Stimulated activated CD4-positive, alpha-beta T cell treated with anti-CD3 and anti-CD28 coated beads, TNF-alpha, amount 100 ng/mL, for 1 hour (primary cell): ENCODE data around the gene MIER1.
"Not testable (repeated sequence)": the region's sequence is repeated elsewhere in the genome, so short reads cannot be mapped to it uniquely, and the experiment has no call there.

Experiments used
- DNase-seq, 3 donors: peaks; one replicate each; pipeline ENCODE4 v3.0.0-alpha.2; 2020; ENCODE audit warnings: low read depth in 3 of 3, low spot score in 1 of 3

The MIER1 gene

GRCh38 chr1:66924756-66925557 is at the start of gene MIER1, which contains the start of gene DNAI4:
MIER1 (plus strand) TSS chr1:66924990; CDS start chr1:66925029, 39 bp downstream.
DNAI4 (minus strand) TSS chr1:66924856; CDS start chr1:66924831, 25 bp downstream.
- peak; percentile 91 to 92 (median 92) for DNase-seq

DNA sequence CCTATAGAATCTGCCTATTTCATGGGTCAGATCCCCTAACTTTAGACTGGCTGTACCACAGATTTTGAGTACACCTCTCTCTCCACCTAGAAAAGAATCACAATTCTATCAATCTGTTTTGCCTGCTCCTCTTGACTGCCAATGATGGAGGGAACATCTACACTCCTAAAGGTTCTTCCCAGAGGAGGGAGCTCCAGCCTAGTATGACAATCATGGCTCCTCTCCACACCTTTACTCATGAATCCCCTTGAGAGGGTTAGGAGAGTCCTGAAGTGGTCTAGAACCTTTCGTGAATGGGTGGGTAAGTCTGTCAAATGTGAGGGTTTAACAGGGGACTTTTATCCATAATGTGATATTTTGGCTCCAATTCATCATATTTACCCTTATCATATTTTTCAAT is 48.1 kb upstream of the MIER1 start:
- no peak for DNase-seq

DNA sequence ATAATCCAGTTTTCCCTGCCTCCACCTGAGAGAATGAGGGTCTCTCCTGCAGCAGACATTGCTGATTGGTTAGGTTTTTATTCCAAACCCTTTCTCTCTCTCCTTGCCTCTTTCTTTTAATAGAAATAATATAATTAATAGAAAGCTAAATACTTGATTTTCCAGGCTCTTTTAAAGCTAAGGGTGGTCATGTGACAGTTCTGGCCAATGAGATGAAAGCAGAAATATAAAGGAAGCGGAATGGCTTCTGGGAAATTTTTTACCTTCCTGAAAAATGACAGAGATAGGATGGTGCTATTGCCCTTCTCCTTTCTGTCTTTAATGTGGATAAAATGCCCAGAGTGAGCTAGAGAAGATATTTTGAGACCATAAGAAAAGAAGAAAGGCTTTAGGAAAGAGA is 35.8 kb upstream of the MIER1 start:
- no peak for DNase-seq

DNA sequence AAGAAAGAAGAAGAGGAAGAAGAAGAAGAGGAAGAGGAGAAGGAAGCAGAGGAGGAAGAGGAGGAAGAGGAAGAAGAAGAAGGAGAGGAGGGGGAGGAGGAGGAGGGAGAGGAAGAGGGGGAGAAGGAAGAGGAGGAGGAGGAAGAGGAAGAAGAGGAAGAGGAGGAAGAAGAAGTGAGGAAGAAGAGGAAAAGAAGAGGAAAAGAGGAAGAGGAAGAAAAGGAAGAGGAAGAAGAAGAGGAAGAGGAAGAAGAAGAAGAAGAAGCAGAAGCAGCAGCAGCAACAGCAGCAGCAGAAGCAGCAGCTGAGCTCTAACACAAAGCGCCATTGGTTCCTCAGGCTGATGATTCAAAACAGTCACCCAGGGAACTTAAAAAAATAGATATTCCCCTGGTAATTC is 34.2 kb upstream of the MIER1 start:
- no peak for DNase-seq

- DNase-seq, result no peak
Observed at GRCh38 chr1:66893712-66894111, 31.1 kb upstream of the MIER1 start.

DNA sequence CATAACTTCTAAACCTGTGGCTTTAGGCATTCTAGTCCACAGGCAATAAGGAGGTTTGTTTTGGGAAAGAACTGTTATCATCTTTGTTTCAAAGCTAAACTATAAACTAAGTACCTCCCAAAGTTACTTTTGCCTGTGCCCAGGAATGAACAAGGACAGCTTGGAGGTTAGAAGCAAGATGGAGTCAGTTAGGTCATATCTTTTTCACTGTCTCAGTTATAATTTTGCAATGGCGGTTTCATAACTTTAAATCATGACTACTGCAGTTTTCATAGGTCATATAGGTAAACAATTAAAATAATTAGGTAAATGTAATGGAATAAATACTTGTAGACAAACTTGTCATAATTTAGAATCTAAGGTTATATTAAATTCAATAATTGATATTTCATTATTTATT is 9.6 kb upstream of the MIER1 start:
- DNase-seq, result not testable (repeated sequence)

DNA sequence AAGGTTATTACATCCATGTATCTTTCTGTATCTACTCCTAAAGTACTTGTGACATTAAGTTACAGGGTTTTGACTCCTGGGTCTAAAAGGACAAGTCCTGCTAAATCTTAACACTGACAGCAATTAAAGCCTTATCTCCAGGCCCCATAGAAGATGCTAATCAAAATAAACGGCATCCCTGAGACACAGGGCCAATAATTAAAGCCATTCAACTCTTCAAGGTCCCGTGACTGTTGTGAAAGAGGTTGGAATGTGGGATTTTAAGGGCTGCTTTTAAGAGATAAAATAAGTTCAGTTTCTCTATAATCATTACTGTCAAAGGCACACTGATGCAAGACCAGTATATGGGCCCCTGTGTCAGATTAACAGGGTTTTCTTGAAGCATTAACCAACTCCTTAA is 8.5 kb upstream of the MIER1 start:
- DNase-seq, result no peak

GRCh38 chr1:66917476-66917875 is 7.3 kb upstream of the MIER1 start:
- DNase-seq, result no peak

GRCh38 chr1:66919063-66919462 is 5.7 kb upstream of the MIER1 start:
- no peak for DNase-seq

DNA sequence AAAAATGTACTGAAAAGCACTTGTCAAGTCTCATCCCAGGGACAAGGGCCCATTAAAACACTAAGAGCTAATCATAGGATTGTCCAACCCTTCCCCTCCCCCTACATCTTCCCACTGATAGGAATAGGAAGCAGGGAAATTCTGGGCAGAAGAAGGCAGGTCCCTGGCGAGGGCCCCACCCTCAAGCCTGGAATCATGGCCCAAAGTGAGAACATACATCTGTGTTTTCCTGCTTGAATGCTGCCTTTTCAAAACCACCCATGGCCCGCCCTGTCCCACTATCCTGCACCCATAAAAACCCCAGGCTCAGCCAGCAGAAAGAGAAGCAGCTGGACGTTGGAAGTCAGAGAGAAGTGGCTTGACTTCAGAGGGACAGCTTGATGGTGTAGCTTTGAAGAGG is 5.0 kb upstream of the MIER1 start:
- no peak for DNase-seq

DNA sequence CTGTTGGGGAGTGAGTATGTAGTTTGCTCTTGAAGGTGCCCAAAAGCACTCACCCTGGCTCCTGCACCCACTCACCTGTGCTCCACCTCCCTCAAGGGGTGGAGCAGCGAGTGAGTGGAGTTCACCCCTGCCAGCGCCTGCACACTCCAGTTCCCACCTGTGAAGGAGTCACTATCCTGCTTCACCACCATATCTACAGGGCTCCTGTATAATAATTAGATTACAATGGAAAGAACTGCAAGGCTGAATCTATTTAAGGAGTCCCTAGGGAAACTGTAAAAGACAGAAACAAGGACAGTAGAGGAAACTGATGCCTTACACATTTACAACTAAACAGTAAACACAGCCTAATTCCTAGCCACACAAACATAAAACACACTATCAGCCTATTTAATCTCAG is 4.2 kb upstream of the MIER1 start:
- DNase-seq, result no peak

DNA sequence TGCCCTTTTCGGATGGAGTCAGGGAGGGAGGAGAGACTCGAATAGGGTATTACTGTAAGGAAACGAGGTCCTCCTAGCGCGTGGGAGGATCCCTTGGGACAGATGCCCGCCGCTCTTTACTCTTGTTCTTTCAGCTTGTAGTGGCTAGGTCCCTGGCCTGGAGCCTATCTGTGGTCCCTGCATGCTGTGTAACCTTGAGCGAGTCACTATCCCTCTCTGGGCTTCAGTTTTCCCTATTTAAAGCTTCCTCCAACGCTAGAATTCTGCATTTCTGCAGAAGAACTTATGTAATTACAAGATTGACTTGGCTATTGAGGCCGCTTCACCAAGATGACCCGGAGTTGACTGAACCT is 744 bp downstream of the MIER1 start:
- DNase-seq, result no peak

DNA sequence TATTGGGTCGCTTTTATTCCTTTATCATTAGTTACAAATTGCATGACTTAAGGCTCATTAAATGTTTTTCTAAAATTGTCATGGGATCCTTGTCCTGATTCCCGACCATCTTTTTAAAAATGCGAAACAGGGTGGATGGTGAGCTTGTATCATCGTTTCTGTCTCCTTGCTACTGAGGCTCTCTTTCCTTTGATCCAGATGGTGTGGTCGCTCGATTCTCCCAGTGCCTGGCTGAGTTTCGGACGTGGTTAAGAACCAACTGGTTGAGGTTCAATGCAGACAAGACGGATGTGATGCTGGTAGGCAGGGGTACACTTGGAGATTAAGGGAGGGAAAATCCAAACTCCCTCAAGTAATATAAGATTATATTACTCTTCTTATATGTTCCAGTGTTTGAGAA is 1.2 kb downstream of the MIER1 start:
- no peak for DNase-seq

DNA sequence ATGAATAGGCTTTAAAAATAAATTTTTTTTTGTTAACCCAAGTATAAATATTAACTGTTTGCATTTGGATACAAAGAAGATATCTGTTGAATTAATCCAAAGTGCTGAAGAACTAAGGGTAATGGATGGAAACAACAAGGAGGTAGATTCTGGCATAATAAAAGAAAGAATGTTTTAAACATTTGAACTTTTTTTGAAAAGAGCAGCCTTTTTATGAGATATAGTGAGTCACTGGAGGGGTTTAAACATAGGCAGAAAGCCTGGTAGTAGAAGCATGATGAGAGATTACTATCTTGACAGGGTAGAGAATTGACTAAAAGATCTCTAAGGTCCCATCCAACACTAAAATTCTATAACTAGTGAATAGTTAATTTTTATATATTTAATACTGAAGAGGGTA is 2.7 kb downstream of the MIER1 start:
- DNase-seq, result no peak

- DNase-seq, result no peak
Observed at GRCh38 chr1:66929146-66929688, 4.4 kb downstream of the MIER1 start.

GRCh38 chr1:66929691-66929998 is 4.9 kb downstream of the MIER1 start:
- no peak for DNase-seq

- peak; percentile 74 to 90 (median 89) for DNase-seq
Observed at GRCh38 chr1:66929999-66930822, 5.4 kb downstream of the MIER1 start.

DNA sequence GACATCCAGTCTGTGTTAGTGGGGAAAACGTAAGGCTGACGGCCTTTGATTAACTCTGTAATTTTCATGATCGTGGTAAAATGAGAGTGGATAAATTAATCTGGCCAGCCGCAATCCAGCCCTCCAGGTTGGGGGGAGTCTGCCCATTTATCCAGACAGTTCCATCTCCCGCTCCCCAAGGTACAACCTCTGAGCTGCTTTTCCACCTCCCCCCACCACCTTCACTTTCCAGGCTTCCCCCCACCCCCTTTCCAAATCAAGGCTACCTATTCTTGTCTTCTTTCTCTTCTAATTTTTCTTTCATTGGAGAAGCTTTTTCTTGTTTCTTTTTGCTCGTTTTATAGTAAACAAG is 6.0 kb downstream of the MIER1 start:
- DNase-seq, result no peak

DNA sequence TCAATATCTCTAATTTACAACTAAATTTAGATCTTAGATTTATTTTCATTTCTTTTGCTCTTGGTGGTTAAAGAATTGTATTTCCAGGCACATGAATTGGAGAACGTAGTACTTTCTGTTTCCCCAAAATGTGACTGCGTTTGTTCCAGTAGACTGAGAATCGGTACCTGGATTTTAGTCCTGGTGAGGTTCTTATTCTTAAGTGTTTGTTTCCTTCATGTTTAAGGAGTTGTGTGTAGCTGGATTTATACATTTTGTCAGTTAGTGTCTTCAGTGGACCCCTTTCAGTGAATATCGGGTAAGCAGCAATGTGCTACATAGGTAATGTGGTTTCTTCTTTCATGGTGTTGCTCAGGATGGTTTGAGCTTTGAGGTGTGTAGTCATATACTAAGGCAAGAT is 6.8 kb downstream of the MIER1 start:
- no peak for DNase-seq

DNA sequence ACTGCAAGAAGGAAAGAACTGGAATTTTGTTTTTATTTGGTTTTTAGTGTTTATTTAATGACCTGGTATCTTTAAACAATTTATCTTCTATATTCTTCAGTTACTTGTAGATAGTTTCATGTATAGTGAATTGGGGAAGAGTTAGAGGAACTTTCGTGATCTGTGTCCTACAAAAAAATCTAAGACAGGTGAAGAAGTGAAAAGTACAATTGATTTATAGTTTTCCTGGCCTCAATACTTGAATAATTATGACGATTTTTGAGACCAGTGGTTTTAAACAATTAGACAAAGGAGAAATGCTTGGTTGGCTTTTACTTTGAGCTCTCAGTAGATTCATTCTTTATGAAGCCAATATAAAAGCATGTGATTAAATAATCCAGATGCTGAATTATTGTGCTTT is 7.5 kb downstream of the MIER1 start:
- no peak for DNase-seq

DNA sequence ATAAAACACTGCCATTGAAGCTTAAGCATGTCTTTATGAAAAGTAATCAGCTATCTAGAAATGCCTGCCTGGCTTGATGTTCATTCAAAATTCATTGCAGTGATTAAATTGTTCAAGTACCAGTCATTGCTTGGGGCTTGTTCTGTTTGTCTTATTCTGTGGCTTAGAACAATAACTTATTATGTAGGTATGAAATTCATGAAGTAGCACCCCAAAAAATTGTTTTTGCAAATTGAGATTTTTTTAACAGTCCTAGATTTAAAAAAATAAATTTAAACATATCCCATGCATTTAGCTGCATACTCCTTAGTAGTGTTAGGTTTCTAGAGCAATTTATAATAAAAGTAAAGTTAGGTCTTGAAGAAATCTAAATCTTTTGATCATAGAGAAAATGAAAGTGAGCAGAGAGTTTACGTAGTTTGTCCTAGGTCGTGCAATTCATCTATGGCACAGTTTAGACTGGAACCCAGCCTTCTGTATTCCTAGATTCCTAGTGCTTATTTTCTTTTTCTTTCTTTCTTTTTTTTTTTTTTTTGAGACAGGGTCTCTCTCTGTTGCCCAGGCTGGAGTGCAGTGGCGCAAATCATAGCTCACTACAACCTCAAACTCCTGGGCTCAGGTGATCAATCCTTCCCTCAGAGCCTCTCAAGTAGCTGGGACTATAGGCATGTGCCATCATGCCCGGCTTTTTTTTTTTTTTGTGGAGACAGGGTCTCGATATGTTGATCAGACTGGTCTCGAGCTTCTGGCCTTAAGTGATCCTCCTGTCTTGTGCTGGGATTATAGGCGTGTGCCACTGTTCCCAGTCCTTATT is 9.3 kb downstream of the MIER1 start:
- DNase-seq, result no peak
